Left lung (tissue), 10 donors: ENCODE data around the gene C3orf33. TPM values are rescaled to one million over a fixed set of nuclear protein-coding genes. Genes with fewer than 3 reads are reported as not detected.
A peak's percentile ranks its signal among the peaks of the same experiment; 100 is the strongest.

Source experiments
- ATAC-seq: fragments of 200-7000 bp; cut with Tn5 transposase; one replicate; pipeline ENCODE4 v1.9.1; 2020; ENCODE audit warnings: moderate library complexity
- DNase-seq, 4 donors: peaks; one replicate each; pipeline ENCODE4 v3.0.0-alpha.2; 2013 to 2020
- H3K27ac ChIP-seq, 2 donors: fragments of 200-600 bp; sonication (generic) in 1 of 2; one replicate each; pipeline versions ENCODE4 v1.5.0 to v1.8.0; 2020 to 2021
- H3K27me3 ChIP-seq, 2 donors: fragments of 200-600 bp; sonication (generic) in 1 of 2; one replicate each; pipeline versions ENCODE4 v1.5.0 to v1.8.0; 2020 to 2021
- H3K36me3 ChIP-seq, 2 donors: fragments of 200-600 bp; sonication (generic) in 1 of 2; one replicate each; pipeline versions ENCODE4 v1.5.0 to v1.8.0; 2020 to 2021
- H3K4me1 ChIP-seq, 2 donors: fragments of 200-600 bp; one replicate each; pipeline ENCODE4 v1.8.0; 2021
- H3K4me3 ChIP-seq, 2 donors: fragments of 200-600 bp; sonication (generic) in 1 of 2; one replicate each; pipeline versions ENCODE4 v1.5.0 to v1.8.0; 2020 to 2021; ENCODE audit warnings: mild to moderate bottlenecking in 1 of 2
- H3K9me3 ChIP-seq, 2 donors: fragments of 200-600 bp; sonication (generic) in 1 of 2; one replicate each; pipeline versions ENCODE4 v1.5.0 to v1.8.0; 2020 to 2021
- intact Hi-C, 2 donors: fragments of 100-400 bp; cut with DNase I; formaldehyde crosslinking; loops; one replicate each; pipeline versions ENCODE4 v1.11.2 to v1.14.2; 2022
- polyA plus RNA-seq, 6 donors: library from polyadenylated mRNA; unstranded; fragments of 120-200 nt; gene quantifications; one replicate each; pipeline ENCODE4 v1.2.1, GENCODE V29; 2013; ENCODE audit not compliant: insufficient read length in 6 of 6
- total RNA-seq, 2 donors: library from RNA; stranded (reverse); fragmentation: NEBNext Ultra II Directional; extraction: Animal tissue kit (Norgen Biotek cat#: 25700); gene quantifications; one replicate each; pipeline ENCODE4 v1.2.1, GENCODE V29; 2021
- TF ChIP-seq, protein P1 (sequence below), 2 donors: fragments of 200-600 bp; sonication (generic) in 1 of 2; IDR thresholded peaks; one replicate each; pipeline versions ENCODE4 v1.5.0 to v1.8.0; 2021; ENCODE audit warnings: antibody characterized with exemption in 2 of 2
- donor health status: DM: no; HTN: yes; CAD: no.
- donor health status: DM: no; HTN: no; CAD: no.

Gene C3orf33
- total and polyA plus RNA-seq, 8 donors = 2.6 to 9.9 (median 7.1) TPM

DNA sequence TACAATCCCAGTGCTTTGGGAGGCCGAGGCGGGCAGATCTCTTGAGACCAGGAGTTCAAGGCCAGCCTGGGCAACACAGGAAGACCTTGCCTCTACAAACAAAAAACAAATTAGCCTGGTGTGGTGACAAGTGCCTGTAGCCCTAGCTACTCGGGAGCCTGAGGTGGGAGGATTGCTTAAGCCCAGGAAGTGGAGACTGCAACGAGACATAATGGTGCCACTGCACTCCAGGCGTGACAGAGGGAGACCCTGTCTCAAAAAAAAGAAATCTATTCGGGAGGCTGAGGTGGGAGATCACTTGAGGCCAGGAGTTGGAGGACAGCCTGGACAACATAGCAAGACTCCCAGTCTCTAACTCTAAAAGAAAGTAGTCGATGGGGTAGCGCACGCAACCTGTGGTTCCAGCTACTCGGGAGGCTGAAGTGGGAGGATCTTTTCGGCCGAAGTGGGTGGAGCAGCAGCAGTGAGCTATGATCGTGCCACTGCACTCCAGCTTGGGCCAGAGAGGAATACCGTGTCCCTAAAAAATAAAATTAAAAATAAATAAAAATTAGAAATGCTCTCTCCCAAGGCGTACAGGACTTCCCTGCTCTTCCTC, 775 bp downstream of the C3orf33 start:
- Histone ChIP-seq H3K9me3 (no peaks in the 10 kb centered on the region), H3K4me1 (peaks cover 0 to 6% of the 10 kb centered on the region in 2 donors), H3K36me3 (no peaks in the 10 kb centered on the region), H3K27me3 (no peaks in the 10 kb centered on the region), H3K4me3 (peak overlapping the region; percentile 58 to 61), H3K27ac (peak overlapping the region in 1 of 2 donors; percentile 81)
- intact Hi-C loops = no loop called here
- TF ChIP-seq, protein P1, sequence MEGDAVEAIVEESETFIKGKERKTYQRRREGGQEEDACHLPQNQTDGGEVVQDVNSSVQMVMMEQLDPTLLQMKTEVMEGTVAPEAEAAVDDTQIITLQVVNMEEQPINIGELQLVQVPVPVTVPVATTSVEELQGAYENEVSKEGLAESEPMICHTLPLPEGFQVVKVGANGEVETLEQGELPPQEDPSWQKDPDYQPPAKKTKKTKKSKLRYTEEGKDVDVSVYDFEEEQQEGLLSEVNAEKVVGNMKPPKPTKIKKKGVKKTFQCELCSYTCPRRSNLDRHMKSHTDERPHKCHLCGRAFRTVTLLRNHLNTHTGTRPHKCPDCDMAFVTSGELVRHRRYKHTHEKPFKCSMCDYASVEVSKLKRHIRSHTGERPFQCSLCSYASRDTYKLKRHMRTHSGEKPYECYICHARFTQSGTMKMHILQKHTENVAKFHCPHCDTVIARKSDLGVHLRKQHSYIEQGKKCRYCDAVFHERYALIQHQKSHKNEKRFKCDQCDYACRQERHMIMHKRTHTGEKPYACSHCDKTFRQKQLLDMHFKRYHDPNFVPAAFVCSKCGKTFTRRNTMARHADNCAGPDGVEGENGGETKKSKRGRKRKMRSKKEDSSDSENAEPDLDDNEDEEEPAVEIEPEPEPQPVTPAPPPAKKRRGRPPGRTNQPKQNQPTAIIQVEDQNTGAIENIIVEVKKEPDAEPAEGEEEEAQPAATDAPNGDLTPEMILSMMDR (IDR thresholded peaks at IDR 0.05) = no peak
- peak; percentile 84 for ATAC-seq
- DNase-seq = no peak

DNA sequence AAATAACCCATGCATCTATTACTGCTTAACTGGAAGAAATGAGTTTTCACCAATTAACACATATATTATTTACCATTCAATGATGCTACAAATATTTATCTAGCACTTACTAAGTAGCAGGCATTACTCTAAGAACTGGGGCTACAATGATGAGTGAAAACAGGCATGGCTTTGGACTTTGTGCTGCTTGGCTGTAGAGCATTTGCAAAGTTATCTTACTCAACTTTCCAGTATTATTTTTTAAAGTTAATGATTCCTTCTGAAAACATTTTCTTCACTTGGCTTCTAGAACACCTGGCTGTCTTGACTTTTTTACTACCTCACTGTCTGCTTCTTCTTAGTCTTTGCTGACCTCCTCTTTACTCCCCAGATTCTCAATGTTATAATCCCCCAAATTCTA, 1.8 kb downstream of the C3orf33 start:
- no peak overlapping the region for H3K27ac ChIP-seq
- no peaks in the 10 kb centered on the region for H3K9me3 ChIP-seq
- H3K36me3 ChIP-seq = peaks cover 0 to 3% of the 10 kb centered on the region in 2 donors
- no peak for DNase-seq
- H3K4me1 ChIP-seq = peaks cover 0 to 6% of the 10 kb centered on the region in 2 donors
- TF ChIP-seq, protein P1 (IDR thresholded peaks at IDR 0.05) = no peak
- intact Hi-C loops = no loop called here
- no peaks in the 10 kb centered on the region for H3K27me3 ChIP-seq
- no peak overlapping the region for H3K4me3 ChIP-seq
- no peak for ATAC-seq

DNA sequence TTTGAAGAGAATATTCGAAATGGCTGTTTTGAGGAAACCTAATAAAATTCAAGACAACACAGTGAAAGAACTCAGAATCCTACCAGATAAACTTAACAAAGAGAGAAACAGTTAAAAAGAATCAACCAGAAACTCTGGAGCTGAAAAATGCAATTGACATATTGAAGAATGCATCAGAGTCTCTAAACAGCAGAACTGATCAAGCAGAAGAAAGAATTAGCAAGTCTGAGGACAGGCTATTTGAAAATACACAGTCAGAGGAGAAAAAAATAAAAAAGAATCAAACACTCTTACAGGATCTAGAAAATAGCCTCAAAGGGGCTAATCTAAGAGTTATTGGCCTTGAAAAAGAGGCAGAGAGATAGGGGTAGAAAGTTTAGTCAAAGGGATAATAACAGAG, 13.5 kb downstream of the C3orf33 start:
- intact Hi-C loops = no loop called here
- Histone ChIP-seq H3K4me1 (no peaks in the 10 kb centered on the region), H3K27me3 (no peaks in the 10 kb centered on the region), H3K27ac (no peak overlapping the region), H3K4me3 (no peak overlapping the region), H3K9me3 (no peaks in the 10 kb centered on the region), H3K36me3 (peaks cover 0 to 13% of the 10 kb centered on the region in 2 donors)
- no peak for ATAC-seq
- TF ChIP-seq, protein P1 (IDR thresholded peaks at IDR 0.05) = no peak
- no peak for DNase-seq

DNA sequence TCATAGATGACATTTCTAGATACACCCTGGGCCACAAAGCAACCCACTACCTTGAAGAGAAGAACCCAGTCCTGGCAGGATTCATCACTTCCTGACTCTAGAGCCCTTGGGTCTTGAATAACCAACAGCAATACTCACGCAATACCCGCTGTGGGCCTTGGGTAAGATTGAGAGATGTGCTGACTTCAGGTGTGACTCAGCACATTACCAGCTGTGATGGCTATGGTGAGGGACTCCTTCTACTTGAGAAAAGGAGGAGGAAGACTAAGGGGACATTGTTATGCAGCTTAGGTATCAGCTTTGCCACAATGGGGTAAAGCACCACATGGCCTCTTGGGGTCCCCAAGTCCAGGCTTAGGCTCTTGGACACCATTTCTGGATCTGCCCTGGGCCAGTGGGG, 14.9 kb downstream of the C3orf33 start:
- peak overlapping the region in 1 of 2 donors; percentile 20 for H3K27ac ChIP-seq
- TF ChIP-seq, protein P1 (IDR thresholded peaks at IDR 0.05) = no peak
- no peaks in the 10 kb centered on the region for H3K4me1 ChIP-seq
- peaks cover 0 to 13% of the 10 kb centered on the region in 2 donors for H3K36me3 ChIP-seq
- intact Hi-C loops = no loop called here
- no peaks in the 10 kb centered on the region for H3K27me3 ChIP-seq
- no peaks in the 10 kb centered on the region for H3K9me3 ChIP-seq
- ATAC-seq (no peak), DNase-seq (no peak)
- no peak overlapping the region for H3K4me3 ChIP-seq

DNA sequence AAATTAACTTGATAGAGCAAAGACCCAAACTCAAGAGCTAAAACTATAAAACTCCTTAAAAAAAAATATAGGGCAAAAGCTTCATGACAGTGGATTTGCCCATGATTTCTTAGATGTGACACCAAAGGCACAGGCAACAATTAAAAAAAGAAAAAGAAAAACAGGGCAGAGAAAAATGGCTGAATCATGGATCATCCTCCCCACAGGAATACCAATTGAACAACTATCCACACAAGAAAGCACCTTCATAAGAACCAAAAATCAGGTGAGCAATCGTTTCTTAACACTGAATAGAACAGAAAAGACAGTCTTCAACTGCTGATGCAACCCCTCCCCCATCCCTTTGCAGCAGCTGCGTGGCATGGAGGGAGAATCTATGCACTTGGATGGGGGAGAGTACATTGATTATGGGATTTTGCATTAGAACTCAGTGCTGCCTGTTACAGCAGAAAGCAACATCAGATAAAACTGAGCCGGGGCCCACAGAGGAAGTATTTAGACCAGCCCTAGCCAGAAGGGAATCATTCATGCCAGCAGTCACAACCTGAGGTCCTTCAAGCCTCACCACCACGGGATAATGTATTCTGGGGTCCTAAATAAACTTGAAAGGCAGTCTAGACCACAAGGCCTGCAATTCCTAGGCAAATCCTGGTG, 15.7 kb downstream of the C3orf33 start:
- Histone ChIP-seq H3K27ac (peak overlapping the region in 1 of 2 donors; percentile 20), H3K4me3 (no peak overlapping the region), H3K36me3 (peaks cover 0 to 13% of the 10 kb centered on the region in 2 donors), H3K27me3 (no peaks in the 10 kb centered on the region), H3K9me3 (no peaks in the 10 kb centered on the region), H3K4me1 (no peaks in the 10 kb centered on the region)
- DNase-seq (no peak), ATAC-seq (no peak)
- intact Hi-C loops = no loop called here
- TF ChIP-seq, protein P1 (IDR thresholded peaks at IDR 0.05) = no peak
